Measurements from ENCODE around the gene PSME4. TPM values are rescaled to one million over a fixed set of nuclear protein-coding genes. Genes with fewer than 3 reads are reported as not detected.

Gene PSME4
- polyA plus RNA-seq, 3 donors = 2.1 to 17.7 (median 3.1) TPM

DNA sequence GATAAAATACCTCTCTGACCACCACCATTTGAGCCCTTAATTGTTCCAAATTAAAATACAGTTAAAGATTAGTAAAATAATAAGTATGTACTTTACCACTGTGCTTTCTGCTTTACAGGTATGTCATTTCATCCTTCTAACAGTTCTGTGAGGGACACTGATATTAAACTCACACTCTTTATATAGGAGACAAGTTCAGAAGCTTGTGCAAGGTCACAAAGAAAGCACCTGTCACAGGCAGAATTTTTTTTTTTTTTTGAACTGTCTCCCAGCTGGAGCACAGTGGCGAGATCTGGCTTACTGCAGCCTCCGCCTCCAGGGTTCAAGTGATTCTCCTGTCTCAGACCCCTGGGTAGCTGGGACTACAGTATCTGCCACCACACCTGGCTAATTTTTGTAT lies 89.4 kb downstream of the PSME4 start:
- Histone ChIP-seq H3K4me2 (replicated peaks; ENCODE audit: extremely low read depth, low read length, poor library complexity, severe bottlenecking) (no peak overlapping the region), H3K9me3 (replicated peaks in 1 of 2; ENCODE audit: control insufficient read depth in 1 of 2, insufficient read depth in 1 of 2, low read length in 2 of 2) (no peaks in the 10 kb centered on the region), H3K36me3 (replicated peaks in 1 of 2; ENCODE audit: control insufficient read depth in 1 of 2, insufficient read depth in 2 of 2, low read length in 2 of 2) (peaks cover 60 to 93% of the 10 kb centered on the region in 2 donors), H3K27me3 (ENCODE audit: control insufficient read depth in 2 of 2, insufficient read depth in 2 of 2, low read length in 2 of 2) (no peaks in the 10 kb centered on the region), H3K79me2 (ENCODE audit: insufficient read depth, low read length) (no peaks in the 10 kb centered on the region), H3K27ac (ENCODE audit: low read depth in 1 of 2, low read length in 2 of 2) (no peak overlapping the region), H2AFZ (ENCODE audit: insufficient read depth, low read depth, low read length, poor library complexity, severe bottlenecking) (no peak overlapping the region), H4K20me1 (ENCODE audit: insufficient read depth, low read length) (no peaks in the 10 kb centered on the region), H3K4me3 (replicated peaks in 1 of 3; ENCODE audit: low read depth in 2 of 3, low read length in 3 of 3) (no peak overlapping the region), H3K4me1 (ENCODE audit: control insufficient read depth in 1 of 2, insufficient read depth in 2 of 2, low read length in 2 of 2) (no peaks in the 10 kb centered on the region), H3K9ac (ENCODE audit: insufficient read depth, low read length, poor library complexity, severe bottlenecking) (no peak overlapping the region)
- H3K9me3 Mint-ChIP-seq = peaks cover 0 to 2% (median 0%) of the 10 kb centered on the region in 7 donors
- DNase-seq = no peak
- no peaks in the 10 kb centered on the region for H3K27me3 Mint-ChIP-seq (ENCODE audit: low read depth in 3 of 3)
- H3K4me1 Mint-ChIP-seq = no peaks in the 10 kb centered on the region
- intact Hi-C loops (cut with micrococcal nuclease) = loop anchor here in 1 of 2 donors (10.0 kb wide), 1 partner anchor 53 kb away; no protein-coding TSS in a partner anchor
- WGBS (ENCODE audit: insufficient coverage) = 100% methylated on average over 2 of the region's 2 CpGs
- TF ChIP-seq, protein P1, sequence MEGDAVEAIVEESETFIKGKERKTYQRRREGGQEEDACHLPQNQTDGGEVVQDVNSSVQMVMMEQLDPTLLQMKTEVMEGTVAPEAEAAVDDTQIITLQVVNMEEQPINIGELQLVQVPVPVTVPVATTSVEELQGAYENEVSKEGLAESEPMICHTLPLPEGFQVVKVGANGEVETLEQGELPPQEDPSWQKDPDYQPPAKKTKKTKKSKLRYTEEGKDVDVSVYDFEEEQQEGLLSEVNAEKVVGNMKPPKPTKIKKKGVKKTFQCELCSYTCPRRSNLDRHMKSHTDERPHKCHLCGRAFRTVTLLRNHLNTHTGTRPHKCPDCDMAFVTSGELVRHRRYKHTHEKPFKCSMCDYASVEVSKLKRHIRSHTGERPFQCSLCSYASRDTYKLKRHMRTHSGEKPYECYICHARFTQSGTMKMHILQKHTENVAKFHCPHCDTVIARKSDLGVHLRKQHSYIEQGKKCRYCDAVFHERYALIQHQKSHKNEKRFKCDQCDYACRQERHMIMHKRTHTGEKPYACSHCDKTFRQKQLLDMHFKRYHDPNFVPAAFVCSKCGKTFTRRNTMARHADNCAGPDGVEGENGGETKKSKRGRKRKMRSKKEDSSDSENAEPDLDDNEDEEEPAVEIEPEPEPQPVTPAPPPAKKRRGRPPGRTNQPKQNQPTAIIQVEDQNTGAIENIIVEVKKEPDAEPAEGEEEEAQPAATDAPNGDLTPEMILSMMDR (IDR thresholded peaks at IDR 0.05) = no peak
- peaks cover 63 to 89% of the 10 kb centered on the region in 2 donors for H3K36me3 Mint-ChIP-seq
- no peak overlapping the region for H3K27ac Mint-ChIP-seq
- no peak overlapping the region for H3K4me3 Mint-ChIP-seq

DNA sequence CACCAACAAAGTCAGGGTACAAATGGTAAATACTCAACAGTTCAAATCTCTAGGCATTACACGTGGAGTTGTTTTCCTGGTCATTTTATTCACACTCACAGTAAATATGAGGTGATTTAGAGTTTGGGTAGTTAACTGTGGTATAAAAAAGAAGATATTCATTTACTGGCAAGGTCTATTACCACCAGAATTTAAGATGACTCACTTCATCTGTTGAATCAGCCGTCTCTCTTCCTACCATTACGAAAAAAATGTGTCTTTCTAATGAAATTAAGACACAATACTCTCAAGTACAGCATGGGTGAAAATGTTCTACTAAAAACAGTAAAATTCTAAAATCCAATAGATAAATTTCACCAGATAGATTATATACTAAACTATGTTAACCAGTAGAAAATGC lies 90.0 kb downstream of the PSME4 start:
- Histone ChIP-seq H4K20me1 (ENCODE audit: insufficient read depth, low read length) (no peaks in the 10 kb centered on the region), H3K27me3 (ENCODE audit: control insufficient read depth in 2 of 2, insufficient read depth in 2 of 2, low read length in 2 of 2) (no peaks in the 10 kb centered on the region), H2AFZ (ENCODE audit: insufficient read depth, low read depth, low read length, poor library complexity, severe bottlenecking) (no peak overlapping the region), H3K9ac (ENCODE audit: insufficient read depth, low read length, poor library complexity, severe bottlenecking) (no peak overlapping the region), H3K9me3 (replicated peaks in 1 of 2; ENCODE audit: control insufficient read depth in 1 of 2, insufficient read depth in 1 of 2, low read length in 2 of 2) (no peaks in the 10 kb centered on the region), H3K79me2 (ENCODE audit: insufficient read depth, low read length) (no peaks in the 10 kb centered on the region), H3K4me1 (ENCODE audit: control insufficient read depth in 1 of 2, insufficient read depth in 2 of 2, low read length in 2 of 2) (no peaks in the 10 kb centered on the region), H3K4me2 (replicated peaks; ENCODE audit: extremely low read depth, low read length, poor library complexity, severe bottlenecking) (no peak overlapping the region), H3K4me3 (replicated peaks in 1 of 3; ENCODE audit: low read depth in 2 of 3, low read length in 3 of 3) (no peak overlapping the region), H3K27ac (ENCODE audit: low read depth in 1 of 2, low read length in 2 of 2) (no peak overlapping the region), H3K36me3 (replicated peaks in 1 of 2; ENCODE audit: control insufficient read depth in 1 of 2, insufficient read depth in 2 of 2, low read length in 2 of 2) (peaks cover 59 to 92% of the 10 kb centered on the region in 2 donors)
- intact Hi-C loops (cut with micrococcal nuclease) = loop anchor here in 1 of 2 donors (10.0 kb wide), 1 partner anchor 54 kb away; no protein-coding TSS in a partner anchor
- H3K4me1 Mint-ChIP-seq = no peaks in the 10 kb centered on the region
- TF ChIP-seq, protein P1 (IDR thresholded peaks at IDR 0.05) = no peak
- H3K36me3 Mint-ChIP-seq = peaks cover 62 to 89% of the 10 kb centered on the region in 2 donors
- WGBS (ENCODE audit: insufficient coverage) = no CpG with 5 or more reads among the region's 3 CpGs
- H3K4me3 Mint-ChIP-seq = no peak overlapping the region
- no peaks in the 10 kb centered on the region for H3K27me3 Mint-ChIP-seq (ENCODE audit: low read depth in 3 of 3)
- no peak overlapping the region for H3K27ac Mint-ChIP-seq
- DNase-seq = no peak
- H3K9me3 Mint-ChIP-seq = peaks cover 0 to 2% (median 0%) of the 10 kb centered on the region in 7 donors
